ENCODE results near the gene OLA1. TPM values are rescaled to one million over a fixed set of nuclear protein-coding genes. Genes with fewer than 3 reads are reported as not detected.

Gene OLA1
- total RNA-seq, 1 experiment from 2014 or later, result 122 TPM

DNA sequence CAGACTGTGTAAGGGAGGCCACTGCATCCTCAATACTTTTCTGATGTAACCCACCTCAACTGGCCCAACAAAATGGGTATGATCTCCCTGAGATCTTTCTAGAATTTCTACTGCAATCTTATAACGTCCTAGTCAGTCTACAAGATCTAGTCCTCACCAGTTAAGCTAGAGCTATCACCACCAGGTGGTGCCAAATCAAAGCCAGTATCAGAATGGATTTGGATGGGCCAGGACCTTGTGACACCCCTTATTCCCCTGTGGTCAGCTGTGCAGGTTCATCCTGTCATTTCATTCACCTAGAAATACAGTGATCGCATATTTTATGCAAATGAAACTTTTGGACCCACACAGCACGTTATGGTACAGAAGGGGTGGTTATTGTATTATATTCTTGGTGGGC lies 90.3 kb downstream of the OLA1 start:
- Histone ChIP-seq H3K4me1 (replicated peaks) (peaks cover 15% of the 10 kb centered on the region), H3K36me3 (no peaks in the 10 kb centered on the region; the same call in 1 of the 2 replicates), H3K4me3 (no peak overlapping the region), H3K27me3 (replicated peaks) (no peaks in the 10 kb centered on the region), H3K9me3 (replicated peaks) (no peaks in the 10 kb centered on the region), H3K27ac (no peak overlapping the region)
- DNase-seq (ENCODE audit: low read depth in 1 of 2, low spot score in 2 of 2), result no peak

- no peak overlapping the region for H3K27ac ChIP-seq
- no peaks in the 10 kb centered on the region for H3K9me3 ChIP-seq (replicated peaks)
- no peak overlapping the region for H3K4me3 ChIP-seq
- DNase-seq (ENCODE audit: low read depth in 1 of 2, low spot score in 2 of 2), result no peak
- no peaks in the 10 kb centered on the region; the same call in 1 of the 2 replicates for H3K36me3 ChIP-seq
- peaks cover 15% of the 10 kb centered on the region for H3K4me1 ChIP-seq (replicated peaks)
- H3K27me3 ChIP-seq (replicated peaks), result no peaks in the 10 kb centered on the region
Measured at GRCh38 chr2:174157053-174157452, 91.3 kb downstream of the OLA1 start.

DNA sequence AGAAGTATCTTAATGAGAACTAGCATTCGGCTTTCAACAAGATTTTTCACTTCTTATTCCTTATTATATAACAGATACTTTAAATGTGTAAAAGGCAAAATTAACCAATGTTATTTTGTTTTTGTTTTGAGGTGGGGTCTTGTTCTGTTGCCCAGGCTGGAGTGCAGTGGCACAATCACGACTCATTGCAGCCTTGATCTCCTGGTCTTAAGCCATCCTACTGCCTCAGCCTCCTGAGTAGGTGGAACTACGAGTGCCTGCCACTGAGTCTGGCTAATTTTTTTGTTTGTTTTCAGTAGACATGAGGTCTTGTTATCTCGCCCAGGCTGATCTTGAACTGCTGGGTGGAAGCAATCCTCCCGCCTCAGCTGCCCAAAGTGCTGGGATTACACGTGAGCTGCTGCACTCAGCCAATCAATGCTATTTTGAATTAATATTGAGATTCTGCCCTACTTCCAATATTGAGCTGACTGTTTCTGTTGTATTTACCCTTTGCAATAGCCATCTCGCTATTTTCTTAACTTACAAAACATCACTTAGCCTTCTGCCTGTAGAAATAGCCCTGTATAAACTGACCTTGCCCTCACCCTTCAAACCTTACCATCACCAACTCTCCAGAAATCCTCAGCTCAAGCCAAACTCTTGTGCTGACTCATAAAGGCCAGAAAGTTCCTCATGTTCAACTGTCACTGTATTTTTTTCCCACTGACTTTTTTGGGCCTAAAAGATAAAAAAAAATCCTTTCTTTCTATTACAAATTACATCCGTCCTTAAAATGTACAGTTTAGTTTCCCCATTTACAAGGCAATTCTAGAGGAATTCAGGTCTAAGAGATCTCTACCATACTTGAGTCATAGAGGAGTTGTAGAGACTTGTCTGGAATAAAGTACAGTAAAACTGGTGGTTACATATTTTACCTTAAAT lies 94.3 kb downstream of the OLA1 start:
- H3K36me3 ChIP-seq, result no peaks in the 10 kb centered on the region; the same call in 1 of the 2 replicates
- H3K4me3 ChIP-seq, result no peak overlapping the region
- H3K27me3 ChIP-seq (replicated peaks), result no peaks in the 10 kb centered on the region
- H3K4me1 ChIP-seq (replicated peaks), result peaks cover 15% of the 10 kb centered on the region
- peak in 1 of 2 experiments; percentile 31 for DNase-seq (ENCODE audit: low read depth in 1 of 2, low spot score in 2 of 2)
- peak overlapping the region; percentile 17; the same call in 1 of the 2 replicates for H3K27ac ChIP-seq
- no peaks in the 10 kb centered on the region for H3K9me3 ChIP-seq (replicated peaks)

DNA sequence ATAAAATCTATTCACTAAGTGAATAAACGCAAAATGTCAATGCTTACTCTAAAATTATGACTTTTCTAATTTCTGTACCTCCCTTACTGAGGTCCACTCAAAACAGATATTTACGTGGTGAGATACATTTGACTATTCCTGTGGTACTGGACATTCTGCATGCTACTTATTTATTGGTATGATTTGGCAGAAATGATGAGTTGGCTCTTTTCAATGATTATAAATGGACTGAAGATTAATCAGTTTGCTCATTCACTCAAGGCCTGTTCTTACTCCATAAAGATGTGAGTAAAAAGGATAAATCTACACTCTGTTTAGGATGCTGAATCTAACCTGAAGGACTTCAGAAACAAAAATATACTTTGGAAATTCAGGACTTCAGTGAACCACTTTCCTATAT lies 98.8 kb downstream of the OLA1 start:
- H3K36me3 ChIP-seq, result no peaks in the 10 kb centered on the region
- no peaks in the 10 kb centered on the region for H3K27me3 ChIP-seq (replicated peaks)
- H3K4me1 ChIP-seq (replicated peaks), result peaks cover 10% of the 10 kb centered on the region
- H3K4me3 ChIP-seq, result no peak overlapping the region
- DNase-seq (ENCODE audit: low read depth in 1 of 2, low spot score in 2 of 2), result no peak
- no peak overlapping the region for H3K27ac ChIP-seq
- H3K9me3 ChIP-seq (replicated peaks), result no peaks in the 10 kb centered on the region

GRCh38 chr2:174148833-174149232 lies 99.5 kb downstream of the OLA1 start:
- H3K4me1 ChIP-seq (replicated peaks), result peaks cover 3% of the 10 kb centered on the region
- no peaks in the 10 kb centered on the region for H3K9me3 ChIP-seq (replicated peaks)
- no peak for DNase-seq (ENCODE audit: low read depth in 1 of 2, low spot score in 2 of 2)
- no peak overlapping the region for H3K27ac ChIP-seq
- H3K27me3 ChIP-seq (replicated peaks), result no peaks in the 10 kb centered on the region
- H3K36me3 ChIP-seq, result no peaks in the 10 kb centered on the region
- no peak overlapping the region for H3K4me3 ChIP-seq

DNA sequence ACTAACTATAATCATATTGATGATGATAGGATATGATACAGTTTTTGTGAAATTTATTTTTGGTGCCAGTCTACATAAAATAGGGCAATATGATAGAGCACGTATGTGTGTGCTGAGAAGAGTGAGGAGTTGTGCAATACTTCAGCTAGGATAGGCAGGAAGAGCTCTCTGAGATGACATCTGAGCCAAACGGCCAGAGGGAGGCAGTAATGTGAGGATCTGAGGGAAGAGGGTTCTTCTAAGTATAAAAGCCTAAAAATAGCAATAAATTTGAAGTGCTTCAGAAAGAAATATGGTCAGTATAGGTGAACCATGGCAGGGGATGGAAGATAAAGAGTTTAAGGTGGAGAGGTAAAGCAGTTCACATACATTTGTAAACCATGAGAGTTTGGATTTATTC lies 102.5 kb downstream of the OLA1 start:
- no peak overlapping the region for H3K27ac ChIP-seq
- peaks cover 2% of the 10 kb centered on the region; the same call in 1 of the 2 replicates for H3K36me3 ChIP-seq
- H3K27me3 ChIP-seq (replicated peaks), result no peaks in the 10 kb centered on the region
- no peak for DNase-seq (ENCODE audit: low read depth in 1 of 2, low spot score in 2 of 2)
- H3K9me3 ChIP-seq (replicated peaks), result no peaks in the 10 kb centered on the region
- H3K4me1 ChIP-seq (replicated peaks), result no peaks in the 10 kb centered on the region
- H3K4me3 ChIP-seq, result no peak overlapping the region

- H3K4me1 ChIP-seq (replicated peaks), result no peaks in the 10 kb centered on the region
- no peak overlapping the region for H3K27ac ChIP-seq
- no peaks in the 10 kb centered on the region for H3K27me3 ChIP-seq (replicated peaks)
- H3K36me3 ChIP-seq, result peaks cover 6% of the 10 kb centered on the region; the same call in 1 of the 2 replicates
- H3K9me3 ChIP-seq (replicated peaks), result 0 out of 2 replicates have a peak, but pooled peaks cover 2% of the 10 kb centered on the region
- no peak overlapping the region for H3K4me3 ChIP-seq
- DNase-seq (ENCODE audit: low read depth in 1 of 2, low spot score in 2 of 2), result no peak
Measured at GRCh38 chr2:174142290-174142689, 106.0 kb downstream of the OLA1 start.

- Histone ChIP-seq H3K4me1 (replicated peaks) (no peaks in the 10 kb centered on the region), H3K9me3 (replicated peaks) (0 out of 2 replicates have a peak, but pooled peaks cover 5% of the 10 kb centered on the region), H3K27me3 (replicated peaks) (no peaks in the 10 kb centered on the region), H3K4me3 (no peak overlapping the region), H3K36me3 (peaks cover 11% of the 10 kb centered on the region; the same call in 1 of the 2 replicates), H3K27ac (no peak overlapping the region)
- no peak for DNase-seq (ENCODE audit: low read depth in 1 of 2, low spot score in 2 of 2)
Measured at GRCh38 chr2:174138161-174138560, 110.2 kb downstream of the OLA1 start.

GRCh38 chr2:174135981-174136380 lies 112.4 kb downstream of the OLA1 start:
- H3K4me3 ChIP-seq, result no peak overlapping the region
- peaks cover 9% of the 10 kb centered on the region; the same call in 1 of the 2 replicates for H3K36me3 ChIP-seq
- H3K27ac ChIP-seq, result no peak overlapping the region
- no peak for DNase-seq (ENCODE audit: low read depth in 1 of 2, low spot score in 2 of 2)
- H3K9me3 ChIP-seq (replicated peaks), result 0 out of 2 replicates have a peak, but pooled peaks cover 5% of the 10 kb centered on the region
- H3K4me1 ChIP-seq (replicated peaks), result no peaks in the 10 kb centered on the region
- no peaks in the 10 kb centered on the region for H3K27me3 ChIP-seq (replicated peaks)

GRCh38 chr2:174125090-174125489 lies 123.2 kb downstream of the OLA1 start:
- no peak for DNase-seq (ENCODE audit: low read depth in 1 of 2, low spot score in 2 of 2)
- Histone ChIP-seq H3K27me3 (replicated peaks) (no peaks in the 10 kb centered on the region), H3K36me3 (no peaks in the 10 kb centered on the region), H3K4me1 (replicated peaks) (peaks cover 5% of the 10 kb centered on the region), H3K9me3 (replicated peaks) (no peaks in the 10 kb centered on the region), H3K4me3 (no peak overlapping the region), H3K27ac (no peak overlapping the region)

GRCh38 chr2:174124181-174124580 lies 124.2 kb downstream of the OLA1 start:
- H3K4me3 ChIP-seq, result no peak overlapping the region
- peaks cover 5% of the 10 kb centered on the region for H3K4me1 ChIP-seq (replicated peaks)
- DNase-seq (ENCODE audit: low read depth in 1 of 2, low spot score in 2 of 2), result no peak
- H3K9me3 ChIP-seq (replicated peaks), result no peaks in the 10 kb centered on the region
- no peaks in the 10 kb centered on the region for H3K36me3 ChIP-seq
- H3K27me3 ChIP-seq (replicated peaks), result no peaks in the 10 kb centered on the region
- H3K27ac ChIP-seq, result no peak overlapping the region

DNA sequence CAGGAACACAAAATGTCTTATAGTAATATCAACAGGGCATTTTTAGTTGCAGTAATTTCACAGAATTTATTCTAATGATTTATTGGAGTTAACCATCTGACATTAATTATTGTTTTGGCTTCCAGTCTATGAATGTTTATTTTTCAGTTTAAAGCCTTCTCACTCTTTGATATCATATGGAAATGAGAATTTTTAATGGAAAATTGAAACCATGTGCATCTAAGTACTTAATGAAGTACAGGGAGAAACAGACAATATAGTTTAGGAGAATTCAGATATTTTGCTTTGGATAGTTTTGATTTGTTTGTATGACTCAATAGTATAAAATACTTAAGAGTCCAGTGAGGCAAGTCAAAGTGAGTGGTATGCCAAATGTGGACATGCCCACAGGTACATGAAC lies 126.1 kb downstream of the OLA1 start:
- Histone ChIP-seq H3K4me1 (replicated peaks) (peaks cover 20% of the 10 kb centered on the region), H3K9me3 (replicated peaks) (no peaks in the 10 kb centered on the region), H3K4me3 (no peak overlapping the region), H3K27ac (no peak overlapping the region), H3K27me3 (replicated peaks) (no peaks in the 10 kb centered on the region), H3K36me3 (no peaks in the 10 kb centered on the region)
- DNase-seq (ENCODE audit: low read depth in 1 of 2, low spot score in 2 of 2), result no peak

DNA sequence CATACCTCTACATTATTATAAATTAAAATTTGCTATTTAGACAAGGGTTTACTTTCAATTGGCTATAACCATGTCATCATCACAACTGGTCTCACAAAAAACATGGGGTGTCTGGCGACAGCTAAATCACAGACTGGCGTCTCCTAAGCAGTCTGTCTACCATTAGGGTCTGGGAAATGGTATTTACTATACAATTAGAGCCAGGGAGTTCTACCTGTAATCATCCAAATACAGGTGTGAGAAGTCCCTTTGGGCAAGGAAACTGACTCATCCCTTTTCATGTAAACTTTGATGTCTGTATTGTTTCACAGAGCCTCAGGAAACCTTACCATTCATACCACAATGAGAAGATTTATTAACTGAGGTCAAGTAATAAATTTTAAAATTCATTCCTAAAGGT lies 126.7 kb downstream of the OLA1 start:
- H3K9me3 ChIP-seq (replicated peaks), result no peaks in the 10 kb centered on the region
- no peak overlapping the region for H3K27ac ChIP-seq
- H3K4me1 ChIP-seq (replicated peaks), result peaks cover 20% of the 10 kb centered on the region
- H3K36me3 ChIP-seq, result no peaks in the 10 kb centered on the region
- H3K4me3 ChIP-seq, result no peak overlapping the region
- no peaks in the 10 kb centered on the region for H3K27me3 ChIP-seq (replicated peaks)
- DNase-seq (ENCODE audit: low read depth in 1 of 2, low spot score in 2 of 2), result no peak

- H3K36me3 ChIP-seq, result no peaks in the 10 kb centered on the region
- H3K4me1 ChIP-seq (replicated peaks), result peaks cover 20% of the 10 kb centered on the region
- no peaks in the 10 kb centered on the region for H3K9me3 ChIP-seq (replicated peaks)
- DNase-seq (ENCODE audit: low read depth in 1 of 2, low spot score in 2 of 2), result no peak
- H3K27me3 ChIP-seq (replicated peaks), result no peaks in the 10 kb centered on the region
- no peak overlapping the region for H3K4me3 ChIP-seq
- H3K27ac ChIP-seq, result no peak overlapping the region
Measured at GRCh38 chr2:174121175-174121574, 127.2 kb downstream of the OLA1 start.
